ENCODE measurements around the gene PCMT1. TPM values are rescaled to one million over a fixed set of nuclear protein-coding genes. Genes with fewer than 3 reads are reported as not detected.

PCMT1 gene
- total and polyA plus RNA-seq, 2 donors (not counting 1 experiment from before 2014, with no cell fraction given), result 30.3 to 46.4 TPM

DNA sequence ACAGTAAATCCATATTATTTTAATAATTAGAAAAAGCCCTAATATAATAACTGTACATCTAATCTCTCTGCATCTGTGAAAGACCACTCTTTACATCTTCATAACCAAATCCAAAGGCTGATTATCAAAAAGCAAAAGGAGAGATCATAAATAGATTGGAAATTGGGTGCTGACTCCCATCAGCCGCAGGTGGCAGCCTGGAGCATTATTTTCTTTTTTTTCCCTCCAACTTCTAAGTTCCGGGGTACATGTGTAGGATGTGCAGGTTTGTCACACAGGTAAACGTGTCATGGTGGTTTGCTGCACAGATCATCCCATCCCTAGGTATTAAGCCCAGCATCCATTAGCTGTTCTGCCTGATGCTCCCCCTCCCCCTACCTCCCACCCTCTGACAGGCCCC, 84.1 kb downstream of the PCMT1 start:
- Mint-ChIP-seq H3K4me1 (no peaks in the 10 kb centered on the region), H3K4me3 (no peak overlapping the region), H3K9me3 (ENCODE audit: insufficient read depth) (no peaks in the 10 kb centered on the region), H3K27ac (no peak overlapping the region), H3K27me3 (peaks cover 17% of the 10 kb centered on the region)
- ATAC-seq (ENCODE audit: low read depth) (no peak), DNase-seq (no peak)
- CTCF ChIA-PET, result interaction anchor here (0.6 to 4.5 kb wide), 6 partner anchors 9 to 183 kb away, joined by 3 to 25 read pairs (median 6); no protein-coding TSS in a partner anchor
- H3K27me3 ChIP-seq (replicated peaks in 1 of 4; ENCODE audit: control extremely low read depth in 1 of 4, control insufficient read depth in 3 of 4, insufficient read depth in 4 of 4, low read length in 3 of 4), result peaks cover 0 to 8% (median 0%) of the 10 kb centered on the region in 4 experiments
- WGBS (ENCODE audit: insufficient coverage), result no CpG with 5 or more reads among the region's 3 CpGs
- H2AFZ ChIP-seq (ENCODE audit: insufficient read depth, low read depth, low read length, poor library complexity, severe bottlenecking), result no peak overlapping the region
- no peak overlapping the region for H3K4me3 ChIP-seq (ENCODE audit: control extremely low read depth in 1 of 5, extremely low read depth in 1 of 5, insufficient read depth in 1 of 5, low read depth in 2 of 5, low read length in 4 of 5)
- no peak overlapping the region for H3K9ac ChIP-seq (ENCODE audit: low read length)
- no peak overlapping the region for H3K4me2 ChIP-seq (replicated peaks; ENCODE audit: low read depth, low read length, poor library complexity, severe bottlenecking)
- H3K36me3 ChIP-seq (replicated peaks in 1 of 2; ENCODE audit: control extremely low read depth in 1 of 2, control insufficient read depth in 1 of 2, extremely low read depth in 1 of 2, insufficient read depth in 2 of 2, low read length in 1 of 2), result no peaks in the 10 kb centered on the region
- no peaks in the 10 kb centered on the region for H3K79me2 ChIP-seq (ENCODE audit: control insufficient read depth, insufficient read depth, low read length)
- H3K27ac ChIP-seq (ENCODE audit: low read length in 2 of 2), result no peak overlapping the region
- POLR2A ChIA-PET, result no interaction called here
- intact Hi-C loops (cut with micrococcal nuclease), result loop anchor here (1.0 to 2.0 kb wide), 4 partner anchors 31 to 183 kb away; partner anchors contain the start of gene LRP11
- H3K9me3 ChIP-seq (ENCODE audit: control extremely low read depth in 1 of 3, control insufficient read depth in 2 of 3, insufficient read depth in 1 of 3, low read length in 2 of 3), result peaks cover 0 to 7% (median 0%) of the 10 kb centered on the region in 3 donors
- H3K4me1 ChIP-seq (ENCODE audit: control insufficient read depth in 2 of 2, insufficient read depth in 2 of 2, low read length in 2 of 2), result no peaks in the 10 kb centered on the region
- TF ChIP-seq EZH2 (IDR thresholded peaks at IDR 0.05; ENCODE audit: borderline replicate concordance, insufficient read depth, low read depth, low read length, poor library complexity, severe bottlenecking), result no peak
- TF ChIP-seq, protein P1, sequence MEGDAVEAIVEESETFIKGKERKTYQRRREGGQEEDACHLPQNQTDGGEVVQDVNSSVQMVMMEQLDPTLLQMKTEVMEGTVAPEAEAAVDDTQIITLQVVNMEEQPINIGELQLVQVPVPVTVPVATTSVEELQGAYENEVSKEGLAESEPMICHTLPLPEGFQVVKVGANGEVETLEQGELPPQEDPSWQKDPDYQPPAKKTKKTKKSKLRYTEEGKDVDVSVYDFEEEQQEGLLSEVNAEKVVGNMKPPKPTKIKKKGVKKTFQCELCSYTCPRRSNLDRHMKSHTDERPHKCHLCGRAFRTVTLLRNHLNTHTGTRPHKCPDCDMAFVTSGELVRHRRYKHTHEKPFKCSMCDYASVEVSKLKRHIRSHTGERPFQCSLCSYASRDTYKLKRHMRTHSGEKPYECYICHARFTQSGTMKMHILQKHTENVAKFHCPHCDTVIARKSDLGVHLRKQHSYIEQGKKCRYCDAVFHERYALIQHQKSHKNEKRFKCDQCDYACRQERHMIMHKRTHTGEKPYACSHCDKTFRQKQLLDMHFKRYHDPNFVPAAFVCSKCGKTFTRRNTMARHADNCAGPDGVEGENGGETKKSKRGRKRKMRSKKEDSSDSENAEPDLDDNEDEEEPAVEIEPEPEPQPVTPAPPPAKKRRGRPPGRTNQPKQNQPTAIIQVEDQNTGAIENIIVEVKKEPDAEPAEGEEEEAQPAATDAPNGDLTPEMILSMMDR (IDR thresholded peaks at IDR 0.05), result no peak
- H4K20me1 ChIP-seq (ENCODE audit: control insufficient read depth, insufficient read depth, low read length, poor library complexity, severe bottlenecking), result no peaks in the 10 kb centered on the region
